GM12878 (cell line): Measurements from ENCODE around the gene LIN52. TPM values are rescaled to one million over a fixed set of nuclear protein-coding genes. Genes with fewer than 3 reads are reported as not detected.

Experiments
- ATAC-seq: fragments of 200-7000 bp; cut with Tn5 transposase; 3 replicates; pipeline ENCODE4 v1.9.1; 2020; ENCODE audit warnings: mild to moderate bottlenecking, moderate library complexity
- BruUV-seq: library from RNA; stranded (reverse); fragments of 400-500 nt; replicated peaks from 2 replicates; lab custom pipeline; 2021; lab: Mats Ljungman, UMichigan
- CTCF ChIA-PET: fragments of 300-600 bp; sonication (Branson Sonifier 250); formaldehyde crosslinking; extraction: SDS; loops from one replicate; lab custom pipeline; 2021; ENCODE audit warnings: inconsistent platforms; lab: Yijun Ruan, JAX
- POLR2A ChIA-PET: fragments of 350-600 bp; formaldehyde crosslinking; extraction: SDS; loops from one replicate; lab custom pipeline; 2021; ENCODE audit warnings: inconsistent platforms; lab: Charles Lee
- RAD21 ChIA-PET: fragments of 300-600 bp; sonication (Branson Sonifier 250); formaldehyde crosslinking; loops from one replicate; lab custom pipeline; 2023; ENCODE audit warnings: antibody characterized with exemption; ENCODE audit not compliant: unreplicated experiment; lab: Charles Lee
- SMC1A ChIA-PET: fragments of 300-600 bp; sonication (Branson Sonifier 250); formaldehyde crosslinking; loops from one replicate; lab custom pipeline; 2023; ENCODE audit not compliant: unreplicated experiment, uncharacterized antibody; lab: Charles Lee
- DNase-seq: peaks from one replicate; pipeline ENCODE4 v3.0.0-alpha.2; 2011; ENCODE audit warnings: low read depth, low spot score
- FAIRE-seq: peaks from 3 replicates; lab custom pipeline; 2011; peaks lifted over from hg19 to GRCh38; lab: Jason Lieb, UNC
- H2AFZ ChIP-seq: 2 replicates; pipeline ENCODE4 v1.6.0; 2011; ENCODE audit warnings: low read depth, low read length, control low read depth; ENCODE audit not compliant: control insufficient read depth
- H3K27ac ChIP-seq: 2 replicates; pipeline ENCODE4 v1.5.1; 2011; ENCODE audit warnings: control low read depth; ENCODE audit not compliant: control insufficient read depth, insufficient read depth
- H3K27me3 ChIP-seq, 2 experiments: replicated peaks in 1 of 2; 2 replicates each; pipeline versions ENCODE4 v1.6.0 to v1.6.1; 2011; ENCODE audit warnings: low read length in 1 of 2; ENCODE audit not compliant: control insufficient read depth in 2 of 2, insufficient read depth in 2 of 2
- H3K36me3 ChIP-seq, 2 experiments: 2 replicates each; pipeline ENCODE4 v1.5.1; 2011; ENCODE audit warnings: low read length in 1 of 2; ENCODE audit not compliant: control insufficient read depth in 2 of 2, insufficient read depth in 2 of 2
- H3K4me1 ChIP-seq: 2 replicates; pipeline ENCODE4 v1.6.1; 2011; ENCODE audit warnings: mild to moderate bottlenecking, low read length, moderate library complexity, mixed read lengths; ENCODE audit not compliant: control insufficient read depth, insufficient read depth
- H3K4me2 ChIP-seq: 2 replicates; pipeline ENCODE4 v1.6.0; 2011; ENCODE audit warnings: control low read depth; ENCODE audit not compliant: control insufficient read depth, insufficient read depth
- H3K4me3 ChIP-seq: fragments of 200-600 bp; sonication (generic); 2 replicates; pipeline ENCODE4 v1.5.1; 2016
- H3K79me2 ChIP-seq: 2 replicates; pipeline ENCODE4 v1.6.0; 2011; ENCODE audit warnings: low read length; ENCODE audit not compliant: control insufficient read depth, insufficient read depth
- H3K9ac ChIP-seq: 2 replicates; pipeline ENCODE4 v1.8.0; 2011; ENCODE audit warnings: low read length, control low read depth, mixed read lengths; ENCODE audit not compliant: control insufficient read depth, insufficient read depth
- H3K9me3 ChIP-seq: replicated peaks from 3 replicates; pipeline ENCODE4 v1.5.1; 2011; ENCODE audit warnings: mild to moderate bottlenecking, low read length; ENCODE audit not compliant: control insufficient read depth, insufficient read depth
- H4K20me1 ChIP-seq: 2 replicates; pipeline ENCODE4 v1.6.0; 2011; ENCODE audit not compliant: control insufficient read depth, insufficient read depth
- BRCA1 ChIP-seq: IDR thresholded peaks from 2 replicates; pipeline ENCODE4 v1.6.1; 2011; ENCODE audit warnings: low read depth, low read length, improper control_type of control experiment
- CHD4 ChIP-seq: fragments of 200-600 bp; sonication (generic); IDR thresholded peaks from 2 replicates; pipeline ENCODE4 v1.6.1; 2016; ENCODE audit warnings: mild to moderate bottlenecking
- CREB1 ChIP-seq: IDR thresholded peaks from 2 replicates; pipeline ENCODE4 v1.6.1; 2012; ENCODE audit warnings: low read depth, mild to moderate bottlenecking, inconsistent platforms
- E4F1 ChIP-seq: fragments of 450-650 bp; IDR thresholded peaks from 2 replicates; pipeline ENCODE4 v1.6.1; 2018; ENCODE audit warnings: borderline replicate concordance, mild to moderate bottlenecking; ENCODE audit not compliant: partially characterized antibody
- NKRF ChIP-seq: fragments of 450-650 bp; conservative IDR thresholded peaks from 2 replicates; pipeline ENCODE4 v1.6.1; 2017; ENCODE audit warnings: mild to moderate bottlenecking, moderate library complexity
- NRF1 ChIP-seq: conservative IDR thresholded peaks from 2 replicates; pipeline ENCODE4 v1.6.1; 2011; ENCODE audit warnings: mild to moderate bottlenecking, low read depth, low read length, improper control_type of control experiment
- SIN3A ChIP-seq: IDR thresholded peaks from 2 replicates; pipeline ENCODE4 v1.6.1; 2012; ENCODE audit warnings: low read depth, low read length, improper control_type of control experiment
- SMARCA5 ChIP-seq: fragments of 450-650 bp; IDR thresholded peaks from 2 replicates; pipeline ENCODE4 v1.6.1; 2017; ENCODE audit warnings: mild to moderate bottlenecking
- STAT1 ChIP-seq: fragments of 450-650 bp; conservative IDR thresholded peaks from 2 replicates; pipeline ENCODE4 v1.6.1; 2014; ENCODE audit warnings: antibody characterized with exemption, mild to moderate bottlenecking
- ZBTB4 ChIP-seq: fragments of 450-650 bp; formaldehyde crosslinking; IDR thresholded peaks from 2 replicates; pipeline ENCODE4 v1.4.0; 2022; ENCODE audit warnings: mild to moderate bottlenecking, moderate library complexity
- WGBS: methylation state at CpG from one replicate; pipeline ENCODE4 v1.1.6; 2016; ENCODE audit warnings: low lambda C conversion rate; ENCODE audit not compliant: insufficient replicate concordance, insufficient coverage; ENCODE audit errors: missing lambda C conversion rate; 5-methylcytosine and 5-hydroxymethylcytosine counted together
- in situ Hi-C: fragments of 300-500 bp; cut with MboI; formaldehyde crosslinking; loops from 9 replicates; pipeline ENCODE4 v1.14.3; 2018; ENCODE audit warnings: mixed read lengths
- intact Hi-C: fragments of 100-400 bp; cut with micrococcal nuclease; formaldehyde crosslinking; loops from one replicate; pipeline ENCODE4 v1.14.2; 2022; ENCODE audit not compliant: unreplicated experiment
- polyA plus RNA-seq, 11 experiments: library from polyadenylated mRNA; depleted of rRNA in 4 of 11; unstranded in 6 of 11; stranded (reverse) in 5 of 11; fragments of >200 nt; fragmentation: Nextera tagmentation in 4 of 11; fragmentation: Illumina TruSeq in 1 of 11; extraction: Ambion mirVana in 4 of 11; extraction: Trizol in 1 of 11; gene quantifications; 1 replicate in 1 of 11; 2 replicates in 10 of 11; pipeline versions ENCODE4 v1.2.1 to v1.2.3, GENCODE V29; 2011 to 2016; ENCODE audit warnings: inconsistent platforms in 2 of 11, missing spikeins in 2 of 11, low read depth in 1 of 11
- total RNA-seq, 4 experiments: library from RNA; depleted of rRNA in 3 of 4; stranded (reverse); fragments of >200 nt in 3 of 4; fragmentation: Illumina TruSeq in 1 of 4; extraction: Trizol in 1 of 4; gene quantifications; 2 replicates each; pipeline versions ENCODE4 v1.2.1 to v1.2.3, GENCODE V29; 2013 to 2021

LIN52 gene
- total and polyA plus RNA-seq, 10 of the 15 experiments (the other 5 are each of a cell fraction or from before 2014, with no cell fraction given), result 13.3 to 30.9 (median 19.9) TPM

- WGBS, result 91% methylated on average over 6 of the region's 6 CpGs
- no peak for TF ChIP-seq SMARCA5
- TF ChIP-seq STAT1, result no peak
- no peak for TF ChIP-seq CHD4
- no peak for TF ChIP-seq E4F1
- TF ChIP-seq NKRF, result no peak
- TF ChIP-seq CREB1, result no peak
- no peak for TF ChIP-seq ZBTB4
- TF ChIP-seq NRF1, result no peak
- TF ChIP-seq BRCA1, result no peak
- no peak for TF ChIP-seq SIN3A
- ATAC-seq (no peak), FAIRE-seq (no peak), DNase-seq (no peak)
- ChIA-PET POLR2A (no interaction called here), SMC1A (no interaction called here), RAD21 (interaction anchor here (0.6 kb wide), 1 partner anchor 131 kb away, joined by 3 read pairs; no protein-coding TSS in a partner anchor), CTCF (no interaction called here)
- peaks cover 3 to 5% of the 10 kb centered on the region in 2 experiments for H3K36me3 ChIP-seq
- H3K27me3 ChIP-seq, result no peaks in the 10 kb centered on the region
- no TSS peak for BruUV-seq
- H3K4me3 ChIP-seq, result no peak overlapping the region
- H3K9ac ChIP-seq, result no peak overlapping the region
- no peaks in the 10 kb centered on the region for H3K9me3 ChIP-seq
- no peak overlapping the region for H3K4me2 ChIP-seq
- H3K27ac ChIP-seq, result no peak overlapping the region
- intact Hi-C loops (no loop called here), in situ Hi-C loops (no loop called here)
- no peaks in the 10 kb centered on the region for H4K20me1 ChIP-seq
- no peaks in the 10 kb centered on the region for H3K4me1 ChIP-seq
- no peaks in the 10 kb centered on the region for H3K79me2 ChIP-seq
- no peak overlapping the region for H2AFZ ChIP-seq
Observed at GRCh38 chr14:74204491-74204890, 119.7 kb downstream of the LIN52 start.
